K562 (cell line): Measurements from ENCODE around the gene UFSP1. TPM values are rescaled to one million over a fixed set of nuclear protein-coding genes. Genes with fewer than 3 reads are reported as not detected.

ENCODE experiments used
- EP400 ChIP-seq: fragments of 450-650 bp; IDR thresholded peaks from 2 replicates; pipeline ENCODE4 v1.6.1; 2017; ENCODE audit warnings: antibody characterized with exemption, mild to moderate bottlenecking, moderate library complexity
- GABPB1 ChIP-seq: sonication (generic); formaldehyde crosslinking; IDR thresholded peaks from 2 replicates; pipeline ENCODE4 v1.8.0; 2022; ENCODE audit warnings: mild to moderate bottlenecking, missing genetic modification reagents
- KLF10 ChIP-seq: fragments of 250-450 bp; sonication (Bioruptor Pico); IDR thresholded peaks from 2 replicates; pipeline ENCODE4 v1.6.1; 2021; ENCODE audit warnings: matching md5 sums
- MAX ChIP-seq: sonication (generic); formaldehyde crosslinking; IDR thresholded peaks from 2 replicates; pipeline ENCODE4 v1.9.0; 2022; ENCODE audit warnings: mild to moderate bottlenecking, missing genetic modification reagents
- NCOA1 ChIP-seq: fragments of 450-650 bp; IDR thresholded peaks from 2 replicates; pipeline ENCODE4 v1.6.1; 2016; ENCODE audit warnings: low read depth
- NFRKB ChIP-seq: fragments of 450-650 bp; IDR thresholded peaks from 2 replicates; pipeline ENCODE4 v1.6.1; 2016; ENCODE audit warnings: low read depth
- PBX2 ChIP-seq, 2 experiments: IDR thresholded peaks in 1 of 2; conservative IDR thresholded peaks in 1 of 2; 2 replicates each; pipeline ENCODE4 v1.6.1; 2016; ENCODE audit warnings: low read depth in 2 of 2, mild to moderate bottlenecking in 1 of 2, missing compliant biosample characterization in 1 of 2, missing genetic modification characterization in 1 of 2, moderate library complexity in 1 of 2
- POLR2H ChIP-seq: IDR thresholded peaks from 2 replicates; pipeline ENCODE4 v1.6.1; 2016; ENCODE audit warnings: missing genetic modification characterization, low read depth, mild to moderate bottlenecking, control low read depth, missing compliant biosample characterization, moderate library complexity
- PRMT5 ChIP-seq: sonication (generic); formaldehyde crosslinking; IDR thresholded peaks from 2 replicates; pipeline ENCODE4 v1.5.0; 2020; ENCODE audit warnings: missing genetic modification reagents
- RBFOX2 ChIP-seq: fragments of 200-400 bp; formaldehyde crosslinking; IDR thresholded peaks from 2 replicates; pipeline ENCODE4 v1.6.1; 2017; ENCODE audit warnings: low read depth, mild to moderate bottlenecking, low read length, moderate library complexity
- SAFB2 ChIP-seq: fragments of 200-400 bp; formaldehyde crosslinking; IDR thresholded peaks from 2 replicates; pipeline ENCODE4 v1.6.1; 2018; ENCODE audit warnings: borderline replicate concordance, low read length, low read depth, moderate library complexity; ENCODE audit not compliant: severe bottlenecking
- SAP30 ChIP-seq: fragments of 200-600 bp; sonication (generic); IDR thresholded peaks from 2 replicates; pipeline ENCODE4 v1.6.1; 2012; ENCODE audit warnings: borderline replicate concordance, low read depth, mild to moderate bottlenecking, moderate library complexity, low read length, control low read depth, inconsistent platforms; ENCODE audit not compliant: insufficient read depth, poor library complexity, severe bottlenecking
- SIRT6 ChIP-seq: IDR thresholded peaks from one replicate; pipeline ENCODE4 v1.6.1; 2012; ENCODE audit warnings: low read depth, mild to moderate bottlenecking, control low read depth, inconsistent platforms, low read length, moderate library complexity
- SMAD2 ChIP-seq: fragments of 150-350 bp; IDR thresholded peaks from 2 replicates; pipeline ENCODE4 v1.6.1; 2014; ENCODE audit warnings: low read depth, mild to moderate bottlenecking, low read length
- SMARCB1 ChIP-seq: IDR thresholded peaks from 2 replicates; pipeline ENCODE4 v1.6.1; 2011; ENCODE audit warnings: improper control_type of control experiment, low read depth; ENCODE audit not compliant: insufficient read length
- SP1 ChIP-seq: sonication (generic); formaldehyde crosslinking; IDR thresholded peaks from 2 replicates; pipeline ENCODE4 v1.8.1; 2022; ENCODE audit warnings: mild to moderate bottlenecking, missing genetic modification reagents
- TRIM28 ChIP-seq: fragments of 450-650 bp; IDR thresholded peaks from 2 replicates; pipeline ENCODE4 v1.6.1; 2017
- ZEB2 ChIP-seq: fragments of 450-650 bp; IDR thresholded peaks from 2 replicates; pipeline ENCODE4 v1.6.1; 2016
- polyA plus RNA-seq, 8 experiments: library from polyadenylated mRNA; depleted of rRNA in 4 of 8; stranded (reverse) in 5 of 8; unstranded in 3 of 8; fragments of >200 nt; fragmentation: Nextera tagmentation in 2 of 8; fragmentation: Illumina TruSeq in 1 of 8; extraction: Ambion mirVana in 2 of 8; extraction: Trizol in 1 of 8; gene quantifications; 2 replicates each; pipeline versions ENCODE4 v1.2.1 to v1.2.3, GENCODE V29; 2011 to 2014; ENCODE audit warnings: inconsistent platforms in 1 of 8, missing spikeins in 1 of 8
- total RNA-seq, 7 experiments: library from RNA; depleted of rRNA in 6 of 7; stranded (reverse); fragments of >200 nt in 6 of 7; fragmentation: Illumina TruSeq in 2 of 7; extraction: Trizol in 2 of 7; gene quantifications; 2 replicates each; pipeline versions ENCODE4 v1.2.1 to v1.2.3, GENCODE V29; 2011 to 2021; ENCODE audit warnings: low replicate concordance in 1 of 7
- TF ChIP-seq, protein P1 (sequence below): sonication (generic); formaldehyde crosslinking; IDR thresholded peaks from 2 replicates; pipeline ENCODE4 v1.8.1; 2023; ENCODE audit warnings: mild to moderate bottlenecking, missing genetic modification reagents
- TF ChIP-seq, protein P2 (sequence below): sonication (generic); formaldehyde crosslinking; IDR thresholded peaks from 2 replicates; pipeline ENCODE4 v1.8.1; 2023; ENCODE audit warnings: mild to moderate bottlenecking, missing genetic modification reagents
- TF ChIP-seq, protein P3 (sequence below): conservative IDR thresholded peaks from 2 replicates; pipeline ENCODE4 v1.6.1; 2011; ENCODE audit warnings: low read depth, mild to moderate bottlenecking, low read length; ENCODE audit not compliant: control insufficient read depth

UFSP1 gene
- total and polyA plus RNA-seq, 9 of the 15 experiments (the other 6 are each of a cell fraction or from before 2014, with no cell fraction given), result 0.50 to 18.8 (median 2.1) TPM

DNA sequence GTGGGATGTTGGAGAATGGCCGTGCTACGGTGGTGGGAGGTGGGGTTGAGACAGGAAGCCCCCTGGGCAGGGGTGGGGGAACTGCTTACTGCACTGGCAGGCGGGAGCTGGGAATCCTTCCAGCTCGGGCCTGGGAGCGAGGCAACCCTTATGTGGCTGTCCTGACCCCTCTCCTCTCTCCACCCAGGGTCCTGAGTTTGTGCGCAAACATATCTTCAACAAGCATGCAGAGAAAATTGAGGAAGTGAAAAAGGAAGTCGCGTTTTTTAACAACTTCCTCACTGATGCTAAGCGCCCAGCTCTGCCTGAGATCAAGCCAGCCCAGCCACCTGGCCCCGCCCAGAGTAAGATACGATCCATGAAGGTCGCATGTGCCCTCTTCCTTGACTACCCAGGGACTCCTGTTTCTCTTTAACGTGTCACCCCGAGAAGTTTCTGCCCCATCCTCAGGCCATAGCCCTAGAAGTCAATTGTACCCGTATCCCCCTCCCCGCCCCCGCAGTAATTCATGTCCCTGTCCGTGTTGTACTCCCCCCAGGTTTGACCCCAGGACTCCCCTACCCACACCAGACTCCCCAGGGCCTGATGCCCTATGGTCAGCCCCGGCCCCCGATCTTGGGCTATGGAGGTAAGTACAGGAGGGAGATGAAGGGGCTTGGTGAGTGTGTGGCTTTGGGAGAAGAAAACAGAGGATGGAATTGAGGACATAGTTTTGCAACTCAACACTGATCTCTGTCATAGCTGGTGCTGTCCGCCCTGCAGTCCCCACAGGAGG is 1.8 kb downstream of the UFSP1 start (continued):
- TF ChIP-seq EP400 (peak; percentile 67), NFRKB (no peak), PBX2 (CRISPR knock-in tag; IDR thresholded peaks at IDR 0.05; ENCODE audit: low read depth) (no peak), PBX2 (tag; conservative IDR thresholded peaks at IDR 0.05; ENCODE audit: low read depth) (no peak), ZEB2 (no peak), SAP30 (no peak), SMARCB1 (no peak), PRMT5 (CRISPR knock-in tag) (no peak), MAX (no peak), SMAD2 (no peak), KLF10 (CRISPR knock-in tag) (no peak), NCOA1 (no peak), RBFOX2 (no peak; the same call in 1 of the 2 replicates), POLR2H (tag) (no peak), SAFB2 (no peak), SIRT6 (no peak), SP1 (CRISPR knock-in tag) (peak; percentile 36; the same call in 1 of the 2 replicates), GABPB1 (CRISPR knock-in tag) (0 out of 2 replicates have a peak, but pooled peaks have one; percentile 5), TRIM28 (no peak)
- TF ChIP-seq, protein P1, sequence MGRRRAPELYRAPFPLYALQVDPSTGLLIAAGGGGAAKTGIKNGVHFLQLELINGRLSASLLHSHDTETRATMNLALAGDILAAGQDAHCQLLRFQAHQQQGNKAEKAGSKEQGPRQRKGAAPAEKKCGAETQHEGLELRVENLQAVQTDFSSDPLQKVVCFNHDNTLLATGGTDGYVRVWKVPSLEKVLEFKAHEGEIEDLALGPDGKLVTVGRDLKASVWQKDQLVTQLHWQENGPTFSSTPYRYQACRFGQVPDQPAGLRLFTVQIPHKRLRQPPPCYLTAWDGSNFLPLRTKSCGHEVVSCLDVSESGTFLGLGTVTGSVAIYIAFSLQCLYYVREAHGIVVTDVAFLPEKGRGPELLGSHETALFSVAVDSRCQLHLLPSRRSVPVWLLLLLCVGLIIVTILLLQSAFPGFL (CRISPR knock-in tag), result 0 out of 2 replicates have a peak, but pooled peaks have one; percentile 20
- TF ChIP-seq, protein P2, sequence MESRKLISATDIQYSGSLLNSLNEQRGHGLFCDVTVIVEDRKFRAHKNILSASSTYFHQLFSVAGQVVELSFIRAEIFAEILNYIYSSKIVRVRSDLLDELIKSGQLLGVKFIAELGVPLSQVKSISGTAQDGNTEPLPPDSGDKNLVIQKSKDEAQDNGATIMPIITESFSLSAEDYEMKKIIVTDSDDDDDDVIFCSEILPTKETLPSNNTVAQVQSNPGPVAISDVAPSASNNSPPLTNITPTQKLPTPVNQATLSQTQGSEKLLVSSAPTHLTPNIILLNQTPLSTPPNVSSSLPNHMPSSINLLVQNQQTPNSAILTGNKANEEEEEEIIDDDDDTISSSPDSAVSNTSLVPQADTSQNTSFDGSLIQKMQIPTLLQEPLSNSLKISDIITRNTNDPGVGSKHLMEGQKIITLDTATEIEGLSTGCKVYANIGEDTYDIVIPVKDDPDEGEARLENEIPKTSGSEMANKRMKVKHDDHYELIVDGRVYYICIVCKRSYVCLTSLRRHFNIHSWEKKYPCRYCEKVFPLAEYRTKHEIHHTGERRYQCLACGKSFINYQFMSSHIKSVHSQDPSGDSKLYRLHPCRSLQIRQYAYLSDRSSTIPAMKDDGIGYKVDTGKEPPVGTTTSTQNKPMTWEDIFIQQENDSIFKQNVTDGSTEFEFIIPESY (CRISPR knock-in tag), result no peak
- TF ChIP-seq, protein P3, sequence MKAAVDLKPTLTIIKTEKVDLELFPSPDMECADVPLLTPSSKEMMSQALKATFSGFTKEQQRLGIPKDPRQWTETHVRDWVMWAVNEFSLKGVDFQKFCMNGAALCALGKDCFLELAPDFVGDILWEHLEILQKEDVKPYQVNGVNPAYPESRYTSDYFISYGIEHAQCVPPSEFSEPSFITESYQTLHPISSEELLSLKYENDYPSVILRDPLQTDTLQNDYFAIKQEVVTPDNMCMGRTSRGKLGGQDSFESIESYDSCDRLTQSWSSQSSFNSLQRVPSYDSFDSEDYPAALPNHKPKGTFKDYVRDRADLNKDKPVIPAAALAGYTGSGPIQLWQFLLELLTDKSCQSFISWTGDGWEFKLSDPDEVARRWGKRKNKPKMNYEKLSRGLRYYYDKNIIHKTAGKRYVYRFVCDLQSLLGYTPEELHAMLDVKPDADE, result no peak
